Measurements from ENCODE around the gene MRPL3.

The MRPL3 gene

GRCh38 chr3:131532645-131533044, 29.9 kb upstream of the MRPL3 start:
- no peaks in the 10 kb centered on the region for H3K4me1 ChIP-seq (ENCODE audit: insufficient read depth, low read length, poor library complexity, severe bottlenecking)
- no peaks in the 10 kb centered on the region for H4K20me1 ChIP-seq (ENCODE audit: insufficient read depth, low read length, poor library complexity, severe bottlenecking)
- no peaks in the 10 kb centered on the region for H3K9me3 ChIP-seq (ENCODE audit: insufficient read depth, low read depth, low read length)
- TF ChIP-seq EZH2phosphoT487 (IDR thresholded peaks at IDR 0.05; ENCODE audit: borderline replicate concordance) (no peak), CTCF (conservative IDR thresholded peaks at IDR 0.05; ENCODE audit: low read length) (no peak)
- no peak overlapping the region for H3K9ac ChIP-seq (ENCODE audit: low read depth, low read length, poor library complexity, severe bottlenecking)
- no peaks in the 10 kb centered on the region for H3F3A ChIP-seq (ENCODE audit: low read depth)
- no peaks in the 10 kb centered on the region for H3K9me2 ChIP-seq (replicated peaks; ENCODE audit: low read depth, low read length)
- no peaks in the 10 kb centered on the region for H3K36me3 ChIP-seq (ENCODE audit: insufficient read depth, low read length)
- no peak overlapping the region for H3K4me2 ChIP-seq (ENCODE audit: low read depth, low read length, poor library complexity, severe bottlenecking)
- no peak overlapping the region for H2AFZ ChIP-seq (ENCODE audit: low read length)
- peaks cover 6% of the 10 kb centered on the region for H3K27me3 ChIP-seq (ENCODE audit: insufficient read depth, low read length, poor library complexity, severe bottlenecking)
- H3K4me3 ChIP-seq (ENCODE audit: low read length, poor library complexity, severe bottlenecking), result no peak overlapping the region
- no peaks in the 10 kb centered on the region for H3K79me2 ChIP-seq (ENCODE audit: insufficient read depth, low read length)

- Histone ChIP-seq H2AFZ (ENCODE audit: low read length) (no peak overlapping the region), H3K9me2 (replicated peaks; ENCODE audit: low read depth, low read length) (no peaks in the 10 kb centered on the region), H3K36me3 (ENCODE audit: insufficient read depth, low read length) (no peaks in the 10 kb centered on the region), H3K9me3 (ENCODE audit: insufficient read depth, low read depth, low read length) (no peaks in the 10 kb centered on the region), H3K27me3 (ENCODE audit: insufficient read depth, low read length, poor library complexity, severe bottlenecking) (peaks cover 6% of the 10 kb centered on the region), H3K4me1 (ENCODE audit: insufficient read depth, low read length, poor library complexity, severe bottlenecking) (no peaks in the 10 kb centered on the region), H4K20me1 (ENCODE audit: insufficient read depth, low read length, poor library complexity, severe bottlenecking) (no peaks in the 10 kb centered on the region), H3K4me3 (ENCODE audit: low read length, poor library complexity, severe bottlenecking) (no peak overlapping the region), H3K9ac (ENCODE audit: low read depth, low read length, poor library complexity, severe bottlenecking) (no peak overlapping the region), H3K79me2 (ENCODE audit: insufficient read depth, low read length) (no peaks in the 10 kb centered on the region), H3F3A (ENCODE audit: low read depth) (no peaks in the 10 kb centered on the region), H3K4me2 (ENCODE audit: low read depth, low read length, poor library complexity, severe bottlenecking) (no peak overlapping the region)
- TF ChIP-seq CTCF (conservative IDR thresholded peaks at IDR 0.05; ENCODE audit: low read length) (no peak), EZH2phosphoT487 (IDR thresholded peaks at IDR 0.05; ENCODE audit: borderline replicate concordance) (no peak)
Measured at GRCh38 chr3:131530843-131531242, 28.1 kb upstream of the MRPL3 start.

GRCh38 chr3:131530388-131530787, 27.6 kb upstream of the MRPL3 start:
- no peaks in the 10 kb centered on the region for H3F3A ChIP-seq (ENCODE audit: low read depth)
- H2AFZ ChIP-seq (ENCODE audit: low read length), result no peak overlapping the region
- no peak overlapping the region for H3K9ac ChIP-seq (ENCODE audit: low read depth, low read length, poor library complexity, severe bottlenecking)
- TF ChIP-seq EZH2phosphoT487 (IDR thresholded peaks at IDR 0.05; ENCODE audit: borderline replicate concordance) (no peak), CTCF (conservative IDR thresholded peaks at IDR 0.05; ENCODE audit: low read length) (no peak)
- no peaks in the 10 kb centered on the region for H3K4me1 ChIP-seq (ENCODE audit: insufficient read depth, low read length, poor library complexity, severe bottlenecking)
- H4K20me1 ChIP-seq (ENCODE audit: insufficient read depth, low read length, poor library complexity, severe bottlenecking), result no peaks in the 10 kb centered on the region
- no peaks in the 10 kb centered on the region for H3K9me3 ChIP-seq (ENCODE audit: insufficient read depth, low read depth, low read length)
- H3K36me3 ChIP-seq (ENCODE audit: insufficient read depth, low read length), result no peaks in the 10 kb centered on the region
- no peak overlapping the region for H3K4me2 ChIP-seq (ENCODE audit: low read depth, low read length, poor library complexity, severe bottlenecking)
- peaks cover 6% of the 10 kb centered on the region for H3K27me3 ChIP-seq (ENCODE audit: insufficient read depth, low read length, poor library complexity, severe bottlenecking)
- H3K4me3 ChIP-seq (ENCODE audit: low read length, poor library complexity, severe bottlenecking), result no peak overlapping the region
- H3K9me2 ChIP-seq (replicated peaks; ENCODE audit: low read depth, low read length), result no peaks in the 10 kb centered on the region
- H3K79me2 ChIP-seq (ENCODE audit: insufficient read depth, low read length), result no peaks in the 10 kb centered on the region
